ENCODE data around the gene VPS26A.

The VPS26A gene

GRCh38 chr10:69211104-69211503 lies 87.1 kb downstream of the VPS26A start:
- H4K91ac ChIP-seq (ENCODE audit: low read depth, low read length, poor library complexity) = no peak overlapping the region
- no CpG with 5 or more reads among the region's 2 CpGs for WGBS, 2 donors (ENCODE audit: extremely low coverage in 2 of 2, insufficient read length in 2 of 2, insufficient replicate concordance in 1 of 2)
- no peaks in the 10 kb centered on the region for H3K79me1 ChIP-seq (ENCODE audit: low read depth, low read length)
- H3K27me3 ChIP-seq (ENCODE audit: control insufficient read depth in 3 of 3, insufficient read depth in 3 of 3, low read depth in 1 of 3, low read length in 3 of 3) = no peaks in the 10 kb centered on the region
- peaks cover 5 to 6% of the 10 kb centered on the region in 2 donors for H3K4me1 ChIP-seq (ENCODE audit: control insufficient read depth in 2 of 2, insufficient read depth in 1 of 2, low read depth in 1 of 2, low read length in 2 of 2)
- no peak overlapping the region for H3K27ac ChIP-seq (replicated peaks; ENCODE audit: low read length)
- no peak overlapping the region for H2BK12ac ChIP-seq (ENCODE audit: low read length)
- H2BK15ac ChIP-seq (ENCODE audit: low read length) = no peak overlapping the region
- H3K9me3 ChIP-seq (replicated peaks in 1 of 2; ENCODE audit: control insufficient read depth in 2 of 2, insufficient read depth in 1 of 2, low read depth in 1 of 2, low read length in 2 of 2) = no peaks in the 10 kb centered on the region
- H3K23ac ChIP-seq (ENCODE audit: low read depth, low read length, poor library complexity) = no peak overlapping the region
- no peak for DNase-seq (ENCODE audit: low spot score)
- H2BK120ac ChIP-seq (ENCODE audit: low read depth, low read length) = no peak overlapping the region
- H2AK5ac ChIP-seq (ENCODE audit: low read depth, low read length) = no peak overlapping the region
- H3K4ac ChIP-seq (ENCODE audit: low read length) = no peak overlapping the region
- no peak overlapping the region for H3K4me2 ChIP-seq (ENCODE audit: insufficient read depth, low read length, poor library complexity, severe bottlenecking)
- no peak overlapping the region for H3K4me3 ChIP-seq (ENCODE audit: low read length in 2 of 2)
- no peak overlapping the region for H4K8ac ChIP-seq (ENCODE audit: low read depth, low read length)
- no peak overlapping the region for H3K9ac ChIP-seq (ENCODE audit: low read depth, low read length, poor library complexity)
- no peak overlapping the region for H3K14ac ChIP-seq (ENCODE audit: low read length)
- peaks cover 13 to 34% of the 10 kb centered on the region in 2 donors for H3K36me3 ChIP-seq (replicated peaks in 1 of 2; ENCODE audit: control insufficient read depth in 2 of 2, insufficient read depth in 2 of 2, low read length in 2 of 2)
- peak overlapping the region; percentile 35 for H2AFZ ChIP-seq (ENCODE audit: low read length)
- H2BK5ac ChIP-seq (ENCODE audit: low read length) = no peak overlapping the region
- no peak overlapping the region for H3K18ac ChIP-seq (ENCODE audit: low read length)

GRCh38 chr10:69211524-69211923 lies 87.5 kb downstream of the VPS26A start:
- no CpG with 5 or more reads among the region's 3 CpGs for WGBS, 2 donors (ENCODE audit: extremely low coverage in 2 of 2, insufficient read length in 2 of 2, insufficient replicate concordance in 1 of 2)
- H3K23ac ChIP-seq (ENCODE audit: low read depth, low read length, poor library complexity) = no peak overlapping the region
- no peak overlapping the region for H3K4ac ChIP-seq (ENCODE audit: low read length)
- H3K27ac ChIP-seq (replicated peaks; ENCODE audit: low read length) = no peak overlapping the region
- no peak overlapping the region for H2AFZ ChIP-seq (ENCODE audit: low read length)
- no peak for DNase-seq (ENCODE audit: low spot score)
- no peak overlapping the region for H3K4me3 ChIP-seq (ENCODE audit: low read length in 2 of 2)
- no peak overlapping the region for H3K4me2 ChIP-seq (ENCODE audit: insufficient read depth, low read length, poor library complexity, severe bottlenecking)
- no peak overlapping the region for H2AK5ac ChIP-seq (ENCODE audit: low read depth, low read length)
- H2BK15ac ChIP-seq (ENCODE audit: low read length) = no peak overlapping the region
- H3K27me3 ChIP-seq (ENCODE audit: control insufficient read depth in 3 of 3, insufficient read depth in 3 of 3, low read depth in 1 of 3, low read length in 3 of 3) = no peaks in the 10 kb centered on the region
- no peak overlapping the region for H2BK5ac ChIP-seq (ENCODE audit: low read length)
- no peak overlapping the region for H3K14ac ChIP-seq (ENCODE audit: low read length)
- H4K91ac ChIP-seq (ENCODE audit: low read depth, low read length, poor library complexity) = no peak overlapping the region
- H3K79me1 ChIP-seq (ENCODE audit: low read depth, low read length) = no peaks in the 10 kb centered on the region
- H3K36me3 ChIP-seq (replicated peaks in 1 of 2; ENCODE audit: control insufficient read depth in 2 of 2, insufficient read depth in 2 of 2, low read length in 2 of 2) = peaks cover 11 to 30% of the 10 kb centered on the region in 2 donors
- no peak overlapping the region for H2BK120ac ChIP-seq (ENCODE audit: low read depth, low read length)
- H2BK12ac ChIP-seq (ENCODE audit: low read length) = no peak overlapping the region
- H4K8ac ChIP-seq (ENCODE audit: low read depth, low read length) = no peak overlapping the region
- H3K4me1 ChIP-seq (ENCODE audit: control insufficient read depth in 2 of 2, insufficient read depth in 1 of 2, low read depth in 1 of 2, low read length in 2 of 2) = peaks cover 5 to 6% of the 10 kb centered on the region in 2 donors
- H3K9me3 ChIP-seq (replicated peaks in 1 of 2; ENCODE audit: control insufficient read depth in 2 of 2, insufficient read depth in 1 of 2, low read depth in 1 of 2, low read length in 2 of 2) = no peaks in the 10 kb centered on the region
- no peak overlapping the region for H3K18ac ChIP-seq (ENCODE audit: low read length)
- H3K9ac ChIP-seq (ENCODE audit: low read depth, low read length, poor library complexity) = no peak overlapping the region

- Histone ChIP-seq H4K91ac (ENCODE audit: low read depth, low read length, poor library complexity) (no peak overlapping the region), H3K4me3 (ENCODE audit: low read length in 2 of 2) (no peak overlapping the region), H3K27ac (replicated peaks; ENCODE audit: low read length) (no peak overlapping the region), H3K14ac (ENCODE audit: low read length) (no peak overlapping the region), H3K79me1 (ENCODE audit: low read depth, low read length) (no peaks in the 10 kb centered on the region), H2AK5ac (ENCODE audit: low read depth, low read length) (no peak overlapping the region), H3K23ac (ENCODE audit: low read depth, low read length, poor library complexity) (no peak overlapping the region), H3K4ac (ENCODE audit: low read length) (no peak overlapping the region), H3K18ac (ENCODE audit: low read length) (no peak overlapping the region), H2BK15ac (ENCODE audit: low read length) (no peak overlapping the region), H2BK5ac (ENCODE audit: low read length) (no peak overlapping the region), H3K9ac (ENCODE audit: low read depth, low read length, poor library complexity) (no peak overlapping the region), H3K4me2 (ENCODE audit: insufficient read depth, low read length, poor library complexity, severe bottlenecking) (no peak overlapping the region), H3K4me1 (ENCODE audit: control insufficient read depth in 2 of 2, insufficient read depth in 1 of 2, low read depth in 1 of 2, low read length in 2 of 2) (peaks cover 5 to 6% of the 10 kb centered on the region in 2 donors), H2BK120ac (ENCODE audit: low read depth, low read length) (no peak overlapping the region), H3K36me3 (replicated peaks in 1 of 2; ENCODE audit: control insufficient read depth in 2 of 2, insufficient read depth in 2 of 2, low read length in 2 of 2) (peaks cover under 1 to 9% of the 10 kb centered on the region in 2 donors), H2BK12ac (ENCODE audit: low read length) (no peak overlapping the region), H4K8ac (ENCODE audit: low read depth, low read length) (no peak overlapping the region), H3K27me3 (ENCODE audit: control insufficient read depth in 3 of 3, insufficient read depth in 3 of 3, low read depth in 1 of 3, low read length in 3 of 3) (no peaks in the 10 kb centered on the region), H3K9me3 (replicated peaks in 1 of 2; ENCODE audit: control insufficient read depth in 2 of 2, insufficient read depth in 1 of 2, low read depth in 1 of 2, low read length in 2 of 2) (no peaks in the 10 kb centered on the region), H2AFZ (ENCODE audit: low read length) (no peak overlapping the region)
- no peak for DNase-seq (ENCODE audit: low spot score)
- no CpG with 5 or more reads among the region's 5 CpGs for WGBS, 2 donors (ENCODE audit: extremely low coverage in 2 of 2, insufficient read length in 2 of 2, insufficient replicate concordance in 1 of 2)
Observed at GRCh38 chr10:69213591-69214311, 89.8 kb downstream of the VPS26A start.

GRCh38 chr10:69214666-69215131 lies 90.7 kb downstream of the VPS26A start:
- Histone ChIP-seq H2AFZ (ENCODE audit: low read length) (no peak overlapping the region), H3K4me3 (ENCODE audit: low read length in 2 of 2) (no peak overlapping the region), H2BK5ac (ENCODE audit: low read length) (no peak overlapping the region), H3K4me1 (ENCODE audit: control insufficient read depth in 2 of 2, insufficient read depth in 1 of 2, low read depth in 1 of 2, low read length in 2 of 2) (peaks cover 5 to 6% of the 10 kb centered on the region in 2 donors), H2BK15ac (ENCODE audit: low read length) (no peak overlapping the region), H3K18ac (ENCODE audit: low read length) (no peak overlapping the region), H3K4ac (ENCODE audit: low read length) (no peak overlapping the region), H4K8ac (ENCODE audit: low read depth, low read length) (no peak overlapping the region), H3K9ac (ENCODE audit: low read depth, low read length, poor library complexity) (no peak overlapping the region), H3K14ac (ENCODE audit: low read length) (no peak overlapping the region), H3K9me3 (replicated peaks in 1 of 2; ENCODE audit: control insufficient read depth in 2 of 2, insufficient read depth in 1 of 2, low read depth in 1 of 2, low read length in 2 of 2) (no peaks in the 10 kb centered on the region), H3K36me3 (replicated peaks in 1 of 2; ENCODE audit: control insufficient read depth in 2 of 2, insufficient read depth in 2 of 2, low read length in 2 of 2) (no peaks in the 10 kb centered on the region), H3K4me2 (ENCODE audit: insufficient read depth, low read length, poor library complexity, severe bottlenecking) (no peak overlapping the region), H4K91ac (ENCODE audit: low read depth, low read length, poor library complexity) (no peak overlapping the region), H3K79me1 (ENCODE audit: low read depth, low read length) (no peaks in the 10 kb centered on the region), H3K23ac (ENCODE audit: low read depth, low read length, poor library complexity) (no peak overlapping the region), H2BK12ac (ENCODE audit: low read length) (no peak overlapping the region), H3K27me3 (ENCODE audit: control insufficient read depth in 3 of 3, insufficient read depth in 3 of 3, low read depth in 1 of 3, low read length in 3 of 3) (no peaks in the 10 kb centered on the region), H2AK5ac (ENCODE audit: low read depth, low read length) (no peak overlapping the region), H2BK120ac (ENCODE audit: low read depth, low read length) (no peak overlapping the region), H3K27ac (replicated peaks; ENCODE audit: low read length) (no peak overlapping the region)
- no peak for DNase-seq (ENCODE audit: low spot score)
- no CpG with 5 or more reads among the region's 6 CpGs for WGBS, 2 donors (ENCODE audit: extremely low coverage in 2 of 2, insufficient read length in 2 of 2, insufficient replicate concordance in 1 of 2)

All from neuronal stem cell (in vitro differentiated cells).